ENCODE data around the gene CNPY4. TPM values are rescaled to one million over a fixed set of nuclear protein-coding genes. Genes with fewer than 3 reads are reported as not detected.

The CNPY4 gene
- total RNA-seq, 1 donor from 2014 or later = 21.1 TPM

DNA sequence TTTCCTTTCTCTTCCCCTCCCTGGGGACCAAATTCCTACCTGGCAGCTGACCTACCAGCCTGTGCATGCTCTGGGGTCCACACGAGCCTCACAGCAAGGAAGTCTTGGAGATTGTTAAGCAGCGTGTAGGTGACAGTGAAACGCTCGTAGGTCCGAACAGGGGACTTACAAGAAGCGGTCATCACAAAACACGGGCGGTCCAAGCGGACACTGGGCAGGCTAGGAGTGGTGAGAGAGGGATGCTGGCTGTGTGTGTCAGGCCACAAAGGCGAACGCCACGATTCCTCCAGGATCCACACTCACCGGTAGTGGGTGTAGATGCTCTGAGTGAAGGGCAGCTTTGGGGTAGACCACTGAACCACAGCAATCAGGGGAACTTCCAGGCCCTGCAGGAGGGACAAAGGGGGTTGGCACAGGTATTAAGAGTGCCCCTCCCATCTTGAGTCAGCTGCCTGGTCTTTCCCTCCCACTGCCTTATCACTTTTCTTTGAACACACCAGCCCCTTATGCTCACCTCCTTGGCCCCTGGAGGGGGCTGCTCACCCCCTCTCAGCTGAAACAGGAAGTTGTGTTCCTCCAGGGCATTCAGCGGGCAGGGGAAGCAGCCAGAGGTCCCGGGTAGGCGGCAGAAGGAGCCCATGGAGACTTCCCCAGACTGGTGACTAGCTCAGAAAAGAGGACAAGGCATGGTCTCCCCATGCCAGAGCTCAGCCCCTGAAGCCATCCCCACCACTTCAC lies 37.1 kb downstream of the CNPY4 start:
- intact Hi-C loops (cut with DNase I) = no loop called here
- DNase-seq (ENCODE audit: low spot score) = no peak
- no peak for ATAC-seq

DNA sequence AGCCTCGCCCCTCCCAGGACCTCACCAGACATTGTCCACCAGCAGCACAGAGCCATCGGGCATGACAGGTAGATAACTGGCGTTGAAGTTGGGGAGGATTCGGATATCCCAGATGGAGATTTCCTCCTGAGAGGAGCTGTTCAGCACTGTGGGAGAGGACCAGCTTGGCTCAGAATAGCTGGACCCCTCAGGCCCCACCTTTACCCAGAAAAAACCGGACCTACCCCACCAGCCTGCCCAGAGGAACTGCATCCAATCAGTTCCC lies 37.6 kb downstream of the CNPY4 start:
- DNase-seq (ENCODE audit: low spot score) (no peak), ATAC-seq (no peak)
- intact Hi-C loops (cut with DNase I) = no loop called here

DNA sequence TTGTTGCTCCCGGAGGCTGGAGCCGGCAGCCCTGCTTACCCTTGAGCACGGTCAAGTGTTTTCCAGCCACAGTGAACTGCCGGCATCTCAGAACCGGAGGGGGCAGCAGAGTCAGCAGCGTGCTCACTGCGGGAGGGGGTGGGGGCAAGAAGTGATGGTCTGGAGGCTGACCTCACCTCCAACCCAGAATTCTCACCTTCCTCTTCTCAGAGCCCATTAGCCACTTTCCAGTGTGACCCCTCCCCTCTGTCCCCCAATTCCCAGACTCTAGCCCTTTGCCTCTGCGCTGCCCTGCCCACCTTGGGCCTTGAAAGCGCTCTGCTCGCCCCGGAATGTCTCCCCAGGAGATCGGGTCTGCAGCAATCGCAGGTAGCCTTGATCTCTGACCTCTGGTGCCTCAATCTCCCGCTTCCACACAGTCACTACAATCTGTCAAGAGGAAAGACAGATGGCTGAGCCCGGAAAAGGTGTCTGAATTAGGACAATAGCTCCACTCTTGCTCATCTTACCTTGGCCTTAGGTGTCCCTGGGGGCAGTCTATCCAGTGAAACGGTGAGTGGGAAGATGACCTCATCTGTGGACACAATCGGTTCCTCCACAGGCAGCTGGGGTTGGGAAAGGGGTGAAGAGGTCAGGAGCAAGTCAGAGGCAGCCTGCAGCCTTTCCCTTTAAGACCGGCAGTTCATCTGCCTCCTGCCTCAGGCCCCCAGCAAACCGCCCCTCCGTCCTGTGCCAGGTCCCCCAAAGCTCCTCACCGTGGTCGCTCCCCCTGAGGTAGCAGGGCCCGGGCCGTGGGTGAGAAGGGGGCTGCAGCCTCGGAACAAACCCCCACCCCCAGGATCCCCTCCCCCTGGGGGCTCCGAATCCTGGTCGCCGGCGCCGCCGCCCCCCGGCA lies 38.1 kb downstream of the CNPY4 start:
- no peak for DNase-seq (ENCODE audit: low spot score)
- no peak for ATAC-seq
- intact Hi-C loops (cut with DNase I) = no loop called here

DNA sequence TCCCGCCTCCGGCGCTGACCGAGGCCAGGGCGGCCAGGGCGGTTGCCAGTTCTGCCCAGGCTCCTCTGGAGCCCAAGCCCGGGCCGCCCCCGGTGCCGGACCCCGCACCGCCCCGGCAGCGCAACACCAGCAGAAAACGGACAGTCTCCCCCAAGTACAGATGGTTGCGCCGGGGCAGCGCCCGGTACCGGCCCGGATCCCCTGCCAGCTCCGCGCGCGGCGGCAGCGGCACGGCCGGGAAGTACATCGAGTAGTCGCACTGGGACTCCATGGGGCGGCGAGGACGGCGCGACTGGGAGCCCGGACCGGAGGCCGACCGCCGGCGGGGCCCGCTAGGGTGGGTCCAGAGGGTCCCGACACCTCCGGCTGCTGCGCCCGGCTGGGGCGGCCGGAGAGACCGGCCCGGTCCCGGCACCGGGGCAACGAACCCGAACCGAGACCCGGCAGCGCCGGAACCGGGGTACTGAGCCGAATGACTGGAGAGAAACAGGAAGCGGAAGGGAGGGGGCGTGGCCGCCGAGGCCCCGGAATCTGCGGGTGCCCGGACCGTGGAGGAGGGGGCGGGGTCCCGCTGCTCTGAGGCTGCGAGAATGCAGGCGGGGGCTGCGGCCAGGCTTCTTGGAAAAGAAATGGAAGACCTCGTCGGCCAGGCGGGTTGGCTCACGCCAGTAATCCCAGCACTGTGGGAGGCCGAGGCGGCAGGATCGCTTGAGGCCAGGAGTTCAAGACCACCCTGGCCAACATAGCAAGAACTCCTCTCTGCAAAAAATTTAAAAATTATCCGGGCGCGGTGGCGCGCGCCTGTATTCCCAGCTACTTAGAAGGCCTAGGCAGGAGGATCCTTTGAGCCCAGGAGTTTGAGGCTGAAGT lies 39.0 kb downstream of the CNPY4 start, which contains the start of gene TRAPPC14:
TRAPPC14 (minus strand) TSS at position 495 of the 870 bp plus-strand sequence; CDS start at position 271, 224 bp downstream.
- DNase-seq (ENCODE audit: low spot score) (peak; percentile 97), ATAC-seq (peak; percentile 93)
- intact Hi-C loops (cut with DNase I) = no loop called here

DNA sequence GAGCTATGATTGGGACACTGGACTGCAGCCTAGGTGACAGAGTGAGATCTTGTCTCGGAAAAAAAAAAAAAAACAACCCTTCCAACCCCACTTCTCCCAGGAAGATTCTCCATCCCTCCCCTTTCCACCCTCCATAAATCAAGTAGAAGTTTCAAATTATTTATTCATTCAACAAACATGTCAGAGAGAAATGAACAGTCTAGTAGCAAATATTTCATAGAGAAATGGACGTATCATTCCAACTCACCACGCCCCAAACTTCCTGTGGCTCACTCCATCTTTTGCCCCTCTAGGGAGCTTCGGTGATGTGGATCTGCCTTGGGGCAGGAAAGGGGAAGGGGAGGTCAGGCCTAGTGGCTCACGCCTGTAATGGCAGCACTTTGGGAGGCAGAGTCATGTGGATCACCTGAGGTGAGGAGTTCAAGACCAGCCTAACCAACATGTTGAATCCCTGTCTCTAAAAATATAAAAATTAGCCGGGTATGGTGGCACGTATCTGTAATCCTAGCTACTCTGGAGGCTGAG lies 39.7 kb downstream of the CNPY4 start:
- intact Hi-C loops (cut with DNase I) = no loop called here

DNA sequence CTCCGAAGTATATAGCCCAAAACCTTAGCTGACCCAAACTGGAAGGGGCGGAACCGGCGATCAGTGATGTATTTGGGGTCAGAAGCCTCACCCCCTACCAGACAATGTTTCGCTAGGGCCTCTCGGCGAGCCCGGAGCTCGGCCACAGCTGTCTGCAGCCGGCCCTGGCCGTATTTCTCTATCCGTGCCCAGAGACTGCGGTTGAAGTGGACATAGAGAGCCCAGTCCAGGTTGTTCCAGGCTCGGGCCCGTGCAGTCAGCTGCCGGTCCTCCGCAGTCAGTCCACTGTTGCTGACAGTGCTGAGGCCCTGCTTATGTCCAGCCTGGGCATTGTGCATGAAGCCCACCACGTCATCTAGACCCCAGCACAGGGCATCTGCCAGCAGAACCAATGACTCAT lies 40.6 kb downstream of the CNPY4 start:
- ATAC-seq (no peak), DNase-seq (ENCODE audit: low spot score) (no peak)
- intact Hi-C loops (cut with DNase I) = no loop called here

More for the DNA sequence above, 39.7 kb downstream of the CNPY4 start:
- ATAC-seq = no peak
- DNase-seq (ENCODE audit: low spot score) = no peak

DNA sequence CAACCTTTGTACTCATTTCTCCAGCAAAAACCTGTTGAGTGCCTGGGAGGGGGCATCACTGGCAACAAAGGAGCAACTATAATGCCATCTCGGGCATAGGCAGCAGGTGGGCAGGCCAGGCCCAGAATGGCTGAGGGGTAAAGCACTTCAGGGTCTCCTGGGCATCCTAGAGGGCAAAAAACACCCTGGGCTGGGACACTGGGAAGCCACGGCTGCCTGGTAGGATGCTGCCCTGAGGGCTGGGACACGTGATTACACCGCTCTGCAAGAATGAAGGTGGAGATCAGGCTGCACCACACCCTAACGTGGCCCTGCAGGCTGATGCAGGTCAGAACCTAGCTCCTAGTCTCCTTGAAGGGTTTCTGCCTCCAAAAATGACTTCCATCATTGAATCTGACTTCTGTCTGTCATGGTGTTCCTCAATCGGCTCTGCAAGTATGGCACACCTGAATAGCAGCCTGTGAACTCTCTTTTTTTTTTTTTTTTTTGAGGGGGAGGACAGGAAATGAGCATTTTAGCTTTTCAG lies 43.6 kb downstream of the CNPY4 start:
- ATAC-seq (no peak), DNase-seq (ENCODE audit: low spot score) (no peak)
- intact Hi-C loops (cut with DNase I) = no loop called here

DNA sequence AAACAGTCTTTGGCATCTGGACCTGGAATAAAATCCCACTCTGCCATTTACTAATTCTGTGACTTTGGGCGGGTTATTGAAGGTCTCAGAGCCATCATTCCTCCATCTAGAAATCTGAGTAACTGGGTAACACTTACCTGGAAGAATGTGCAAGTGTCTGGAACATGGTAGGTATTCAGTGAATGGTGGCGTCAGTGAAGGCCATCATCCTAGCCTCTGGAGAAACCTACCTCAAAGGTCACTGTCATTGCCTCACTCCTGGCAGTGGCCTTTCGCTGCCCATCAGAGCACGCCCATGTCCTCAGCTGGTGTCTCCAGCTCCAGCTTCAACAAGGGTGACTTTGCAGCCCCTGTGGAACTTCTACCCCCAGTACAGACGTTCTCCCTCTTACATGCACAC lies 44.4 kb downstream of the CNPY4 start:
- intact Hi-C loops (cut with DNase I) = no loop called here
- DNase-seq (ENCODE audit: low spot score) = no peak
- ATAC-seq = no peak

DNA sequence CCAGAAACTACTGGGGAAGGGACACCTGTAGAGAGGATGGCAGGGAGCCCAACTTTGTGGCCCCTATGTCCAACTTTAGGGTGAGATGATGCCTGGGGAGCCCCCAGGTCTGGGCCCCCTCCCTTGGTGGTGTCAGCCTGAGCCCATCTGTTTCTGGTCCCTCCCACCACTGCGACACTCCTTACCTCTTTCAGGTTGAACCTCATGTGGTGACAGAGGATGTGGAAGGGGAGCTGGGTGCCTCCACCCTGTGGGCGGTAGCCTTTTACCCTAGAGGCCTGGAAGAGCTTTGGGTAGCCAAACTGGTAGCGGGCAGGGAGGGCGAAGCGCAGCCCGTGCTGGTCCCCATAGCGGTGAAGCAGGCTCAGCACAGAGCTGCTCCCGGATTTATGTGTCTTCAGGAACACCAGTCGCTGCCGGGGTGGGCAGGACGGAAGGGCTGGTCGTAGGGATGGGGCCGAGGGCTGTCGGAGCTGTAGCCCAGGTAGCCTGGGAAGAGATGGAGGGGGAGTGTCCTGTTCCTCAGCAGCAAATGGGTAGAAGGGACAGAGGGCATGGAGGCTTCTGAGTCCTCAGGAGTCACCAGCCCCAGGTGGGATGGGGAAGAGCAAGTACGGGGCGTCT lies 47.0 kb downstream of the CNPY4 start:
- ATAC-seq (no peak), DNase-seq (ENCODE audit: low spot score) (no peak)
- intact Hi-C loops (cut with DNase I) = no loop called here

DNA sequence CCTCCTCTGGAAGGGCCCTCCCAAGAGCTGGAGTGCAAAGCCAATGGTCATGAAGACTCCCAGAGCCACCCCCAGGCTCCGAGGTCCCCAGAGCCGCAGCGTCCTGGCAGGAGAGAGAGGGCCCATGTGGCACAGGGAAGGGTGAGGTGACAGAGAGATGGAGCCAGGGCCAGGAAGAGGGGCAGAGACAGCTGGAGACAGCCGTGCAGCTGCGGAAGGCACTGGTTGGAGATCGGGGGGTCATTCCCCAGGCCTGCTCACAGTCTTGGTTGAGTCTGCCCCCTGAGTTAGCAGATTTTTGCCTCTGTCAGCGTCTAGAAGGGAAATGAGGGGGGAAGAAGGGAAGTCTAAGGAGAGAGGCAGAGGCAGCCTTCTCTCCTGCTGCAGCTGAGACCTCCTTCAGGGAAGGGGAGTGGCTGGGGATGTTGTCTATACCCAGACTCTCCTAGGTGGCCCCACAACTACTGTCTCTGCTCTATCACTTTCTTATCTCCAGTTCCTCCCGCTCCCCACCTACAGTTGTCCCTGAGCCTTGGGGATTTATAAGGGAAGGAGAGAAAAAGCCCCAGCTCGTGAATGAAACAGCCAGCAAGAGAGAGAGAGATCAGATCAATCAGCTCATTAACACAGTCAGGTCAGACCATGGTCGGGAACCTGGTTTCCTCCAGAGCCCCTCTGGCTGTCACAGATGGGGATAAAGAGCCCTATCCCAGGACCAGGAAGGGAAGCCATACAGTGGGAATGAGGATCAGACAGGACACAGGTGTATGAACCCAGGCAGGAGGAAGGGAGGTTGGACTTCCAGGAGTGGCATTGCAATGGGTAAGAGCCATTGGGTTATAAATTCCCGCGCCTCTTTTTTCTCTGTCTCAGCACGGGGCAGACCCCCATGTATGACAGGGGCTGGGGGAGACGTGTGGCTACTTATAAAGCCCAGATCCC lies 47.8 kb downstream of the CNPY4 start:
- intact Hi-C loops (cut with DNase I) = no loop called here
- ATAC-seq = no peak
- no peak for DNase-seq (ENCODE audit: low spot score)

DNA sequence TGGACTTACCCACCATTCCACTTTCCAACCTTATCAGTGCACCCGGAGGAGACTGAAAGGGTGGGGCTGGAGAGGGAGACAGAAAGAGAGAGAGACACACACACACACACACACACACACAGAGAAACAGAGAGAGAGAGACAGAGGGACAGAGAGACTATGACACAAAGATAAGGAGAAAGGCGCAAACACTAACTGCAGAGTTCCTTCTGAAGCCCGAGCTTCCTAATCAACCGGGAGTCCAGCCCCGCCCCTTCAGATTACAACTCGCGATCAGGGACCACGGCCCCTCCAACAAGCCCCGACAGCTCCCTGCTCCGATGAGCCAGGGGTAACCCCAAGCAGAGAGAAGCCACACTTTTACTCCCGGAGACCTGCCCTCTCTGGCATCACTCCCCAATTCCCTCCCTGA lies 48.5 kb downstream of the CNPY4 start:
- intact Hi-C loops (cut with DNase I) = no loop called here
- DNase-seq (ENCODE audit: low spot score) (no peak), ATAC-seq (peak; percentile 58)

DNA sequence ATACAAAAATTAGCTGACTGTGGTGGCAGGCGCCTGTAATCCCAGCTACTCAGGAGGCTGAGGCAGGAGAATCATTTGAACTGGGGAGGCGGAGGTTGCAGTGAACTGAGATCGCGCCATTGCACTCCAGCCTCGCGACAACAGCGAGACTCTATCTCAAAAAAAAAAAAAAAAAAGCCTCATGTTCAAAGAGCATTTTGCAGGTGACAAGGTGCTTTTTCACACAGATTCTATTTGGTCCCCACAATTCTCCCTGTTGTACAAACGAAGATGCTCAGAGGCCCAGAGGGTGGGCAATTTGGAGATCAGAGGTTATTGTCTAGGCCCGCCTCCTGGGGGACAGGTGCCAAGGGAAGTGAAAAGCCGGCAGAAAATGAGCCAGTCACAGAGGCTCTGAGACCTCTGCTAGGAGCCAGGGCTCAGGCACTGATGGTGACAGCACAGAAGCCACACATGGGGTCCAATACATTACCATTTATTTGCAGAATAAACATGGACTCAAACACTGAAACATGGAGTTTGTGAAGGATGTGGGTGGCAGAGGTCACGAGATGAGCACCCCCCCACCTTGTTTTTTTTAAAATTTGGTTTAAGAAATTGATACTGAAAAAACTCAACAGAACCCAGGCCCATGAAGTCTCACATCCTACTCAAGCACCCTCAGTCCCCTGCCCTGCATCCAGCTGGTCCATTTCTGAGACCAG lies 49.9 kb downstream of the CNPY4 start:
- DNase-seq (ENCODE audit: low spot score) (no peak), ATAC-seq (no peak)
- intact Hi-C loops (cut with DNase I) = no loop called here

DNA sequence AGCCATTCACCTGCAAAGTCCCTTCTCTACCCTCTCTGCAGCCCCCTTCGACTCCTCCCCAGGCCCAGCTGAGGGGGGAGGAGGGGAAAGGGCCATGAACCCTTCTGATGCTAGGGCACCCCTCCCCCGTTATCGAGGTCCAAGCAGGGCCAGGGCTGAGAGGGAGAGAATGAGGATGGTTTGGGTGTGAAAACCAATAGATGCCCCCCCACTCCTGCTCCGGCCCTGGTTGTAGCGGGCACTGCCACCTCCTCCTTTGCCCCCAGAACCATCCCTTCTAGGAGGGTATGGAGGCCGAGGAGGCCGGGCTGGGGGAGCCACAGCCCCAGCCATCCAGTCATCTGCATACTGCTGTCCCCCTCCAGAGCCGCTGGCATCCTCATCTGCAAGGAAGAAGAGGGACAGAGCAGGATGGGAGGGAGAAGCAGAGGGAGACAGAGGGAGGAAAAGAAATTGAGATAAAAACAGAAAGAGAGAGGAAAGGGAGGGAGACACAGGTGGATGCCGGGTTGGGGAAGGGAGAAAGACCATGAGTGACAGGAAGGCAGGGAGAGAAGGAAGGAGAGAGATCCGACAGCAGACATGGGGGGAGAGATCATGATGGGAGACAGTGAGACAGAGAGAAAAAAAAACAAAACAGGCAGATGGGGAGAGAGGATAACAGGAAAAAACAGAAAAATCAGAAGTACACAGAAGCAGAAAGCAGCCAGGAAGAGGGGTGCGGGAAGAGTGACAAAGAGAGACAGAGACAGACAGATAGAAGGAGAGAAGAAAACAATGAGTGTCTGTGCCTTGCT lies 50.9 kb downstream of the CNPY4 start:
- intact Hi-C loops (cut with DNase I) = no loop called here
- no peak for DNase-seq (ENCODE audit: low spot score)
- ATAC-seq = no peak

DNA sequence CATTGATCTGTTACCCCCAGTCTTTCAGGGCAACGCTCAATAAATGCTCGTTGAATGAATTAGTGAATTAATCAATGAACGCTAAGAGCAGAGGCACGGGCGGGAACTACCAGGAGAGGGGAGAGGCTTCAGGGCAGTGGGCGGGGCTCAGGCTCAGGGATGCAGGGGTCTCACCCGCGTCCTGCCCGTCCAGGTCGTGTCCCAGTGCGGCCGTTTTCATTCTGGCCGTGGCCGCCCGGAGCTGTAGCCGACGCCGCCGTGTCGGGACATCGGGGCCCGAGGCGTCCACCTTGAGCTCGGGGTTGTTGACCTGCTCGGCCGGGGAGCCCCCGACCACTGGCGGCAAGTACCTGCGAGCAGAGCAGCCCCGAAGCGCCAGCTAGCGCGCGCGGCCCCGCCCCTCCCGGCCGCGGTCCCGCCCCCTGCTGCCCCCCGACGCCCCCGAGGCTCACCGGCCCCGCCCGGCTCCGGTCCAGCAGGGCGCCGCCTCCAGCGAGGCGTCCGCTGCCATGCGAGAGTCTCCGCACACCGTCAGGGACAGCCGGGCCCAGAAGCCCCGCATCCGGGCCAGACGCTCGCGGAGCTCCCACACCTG lies 51.8 kb downstream of the CNPY4 start:
- intact Hi-C loops (cut with DNase I) = no loop called here
- DNase-seq (ENCODE audit: low spot score) (no peak), ATAC-seq (no peak)

DNA sequence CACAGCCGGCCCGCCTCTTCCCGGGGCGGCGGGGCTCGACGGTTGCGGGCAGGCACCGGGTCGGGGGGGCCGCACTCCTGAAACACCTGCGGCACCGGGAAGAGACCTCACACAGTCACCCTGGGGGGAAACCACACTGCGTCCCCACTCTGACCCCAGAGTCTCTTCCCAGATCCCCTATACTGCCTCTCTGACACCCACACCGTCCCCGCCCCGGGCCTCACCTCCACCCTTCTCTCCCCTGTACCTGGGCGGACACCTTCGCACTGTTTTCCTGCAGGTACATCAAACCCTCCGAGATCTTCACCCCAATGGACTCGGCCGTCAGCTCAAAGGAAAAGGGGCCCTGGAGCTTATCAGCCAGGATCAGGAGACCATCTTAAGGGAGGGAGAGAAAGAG lies 52.4 kb downstream of the CNPY4 start:
- ATAC-seq = no peak
- intact Hi-C loops (cut with DNase I) = no loop called here
- DNase-seq (ENCODE audit: low spot score) = no peak

All from sciatic nerve (tissue), 2 donors.